HEK293 (cell line): ENCODE results near the gene AK8.

Experiments used
- GLI2 ChIP-seq: fragments of 450-650 bp; formaldehyde crosslinking; IDR thresholded peaks from 2 replicates; pipeline ENCODE4; 2017; ENCODE audit warnings: missing biosample characterization, missing genetic modification characterization, low read depth, borderline replicate concordance
- GLIS2 ChIP-seq: fragments of 450-650 bp; formaldehyde crosslinking; IDR thresholded peaks from 2 replicates; pipeline ENCODE4 v1.5.1; 2016; ENCODE audit warnings: missing biosample characterization, missing genetic modification characterization
- MZF1 ChIP-seq: fragments of 450-650 bp; formaldehyde crosslinking; IDR thresholded peaks from 2 replicates; pipeline ENCODE4 v1.5.1; 2017; ENCODE audit warnings: missing biosample characterization, missing genetic modification characterization, borderline replicate concordance
- OSR2 ChIP-seq: fragments of 450-650 bp; formaldehyde crosslinking; IDR thresholded peaks from 2 replicates; pipeline ENCODE4 v1.5.1; 2016; ENCODE audit warnings: missing biosample characterization, missing genetic modification characterization
- SP7 ChIP-seq: fragments of 450-650 bp; formaldehyde crosslinking; IDR thresholded peaks from 2 replicates; pipeline ENCODE4 v1.5.1; 2016; ENCODE audit warnings: missing biosample characterization, missing genetic modification characterization
- ZBTB20 ChIP-seq: fragments of 450-650 bp; formaldehyde crosslinking; IDR thresholded peaks from 2 replicates; pipeline ENCODE4 v1.5.1; 2016; ENCODE audit warnings: missing biosample characterization, missing genetic modification characterization
- ZBTB48 ChIP-seq: fragments of 450-650 bp; formaldehyde crosslinking; IDR thresholded peaks from 2 replicates; pipeline ENCODE4 v1.5.1; 2016; ENCODE audit warnings: missing biosample characterization, missing genetic modification characterization
- ZBTB8A ChIP-seq: fragments of 450-650 bp; formaldehyde crosslinking; IDR thresholded peaks from 2 replicates; pipeline ENCODE4 v1.5.1; 2016; ENCODE audit warnings: missing biosample characterization, missing genetic modification characterization
- ZEB2 ChIP-seq: fragments of 450-650 bp; formaldehyde crosslinking; IDR thresholded peaks from 2 replicates; pipeline ENCODE4 v1.5.1; 2016; ENCODE audit warnings: missing biosample characterization, missing genetic modification characterization
- ZFHX2 ChIP-seq: fragments of 450-650 bp; formaldehyde crosslinking; conservative IDR thresholded peaks from 2 replicates; pipeline ENCODE4 v1.5.1; 2016; ENCODE audit warnings: missing biosample characterization, missing genetic modification characterization
- ZNF175 ChIP-seq: fragments of 450-650 bp; formaldehyde crosslinking; IDR thresholded peaks from 2 replicates; pipeline ENCODE4 v1.5.1; 2016; ENCODE audit warnings: missing biosample characterization, missing genetic modification characterization
- ZNF248 ChIP-seq: fragments of 450-650 bp; formaldehyde crosslinking; IDR thresholded peaks from 2 replicates; pipeline ENCODE4 v1.5.1; 2017; ENCODE audit warnings: missing biosample characterization, missing genetic modification characterization
- ZNF341 ChIP-seq: fragments of 450-650 bp; formaldehyde crosslinking; IDR thresholded peaks from 2 replicates; pipeline ENCODE4; 2016; ENCODE audit warnings: low read depth, missing biosample characterization, missing genetic modification characterization
- ZNF548 ChIP-seq: fragments of 450-650 bp; formaldehyde crosslinking; IDR thresholded peaks from 2 replicates; pipeline ENCODE4 v1.5.1; 2016; ENCODE audit warnings: missing biosample characterization, missing genetic modification characterization
- ZNF560 ChIP-seq: fragments of 450-650 bp; formaldehyde crosslinking; IDR thresholded peaks from 2 replicates; pipeline ENCODE4 v1.5.1; 2017; ENCODE audit warnings: missing biosample characterization, missing genetic modification characterization, borderline replicate concordance
- ZNF623 ChIP-seq: fragments of 450-650 bp; formaldehyde crosslinking; IDR thresholded peaks from 2 replicates; pipeline ENCODE4 v1.5.1; 2016; ENCODE audit warnings: missing biosample characterization, missing genetic modification characterization
- ZNF629 ChIP-seq: fragments of 450-650 bp; formaldehyde crosslinking; IDR thresholded peaks from 2 replicates; pipeline ENCODE4 v1.5.1; 2017; ENCODE audit warnings: missing biosample characterization, missing genetic modification characterization
- ZNF660 ChIP-seq: fragments of 450-650 bp; IDR thresholded peaks from 2 replicates; pipeline ENCODE4 v1.5.1; 2018; ENCODE audit warnings: missing biosample characterization, mild to moderate bottlenecking, missing genetic modification characterization
- ZNF776 ChIP-seq: fragments of 450-650 bp; formaldehyde crosslinking; IDR thresholded peaks from 2 replicates; pipeline ENCODE4 v1.5.0; 2017; ENCODE audit warnings: missing biosample characterization, missing genetic modification characterization, borderline replicate concordance
- ZNF785 ChIP-seq: fragments of 450-650 bp; formaldehyde crosslinking; IDR thresholded peaks from 2 replicates; pipeline ENCODE4 v1.5.1; 2016; ENCODE audit warnings: missing biosample characterization, missing genetic modification characterization
- ZSCAN23 ChIP-seq: fragments of 450-650 bp; formaldehyde crosslinking; IDR thresholded peaks from 2 replicates; pipeline ENCODE4 v1.5.1; 2016; ENCODE audit warnings: missing biosample characterization, missing genetic modification characterization
- ZSCAN30 ChIP-seq: fragments of 450-650 bp; IDR thresholded peaks from 2 replicates; pipeline ENCODE4 v1.5.1; 2018; ENCODE audit warnings: missing biosample characterization, mild to moderate bottlenecking, missing genetic modification characterization, moderate library complexity
- ZXDB ChIP-seq: fragments of 450-650 bp; formaldehyde crosslinking; IDR thresholded peaks from 2 replicates; pipeline ENCODE4 v1.5.1; 2016; ENCODE audit warnings: missing biosample characterization, missing genetic modification characterization
- TF ChIP-seq, protein P1 (sequence below): fragments of 450-650 bp; formaldehyde crosslinking; optimal IDR thresholded peaks from 2 replicates; pipeline ENCODE3; 2016; ENCODE audit warnings: missing biosample characterization, mild to moderate bottlenecking, missing genetic modification characterization
- TF ChIP-seq, protein P2 (sequence below): fragments of 450-650 bp; formaldehyde crosslinking; IDR thresholded peaks from 2 replicates; pipeline ENCODE4 v1.5.1; 2016; ENCODE audit warnings: missing biosample characterization, missing genetic modification characterization
- TF ChIP-seq, protein P3 (sequence below): fragments of 450-650 bp; formaldehyde crosslinking; IDR thresholded peaks from 2 replicates; pipeline ENCODE4 v1.5.0; 2017; ENCODE audit warnings: missing biosample characterization, missing genetic modification characterization, borderline replicate concordance
- TF ChIP-seq, protein P4 (sequence below): fragments of 450-650 bp; formaldehyde crosslinking; IDR thresholded peaks from 2 replicates; pipeline ENCODE4 v1.5.1; 2016; ENCODE audit warnings: missing biosample characterization, missing genetic modification characterization, borderline replicate concordance
- TF ChIP-seq, protein P5 (sequence below): fragments of 450-650 bp; formaldehyde crosslinking; IDR thresholded peaks from 2 replicates; pipeline ENCODE4 v1.5.1; 2016; ENCODE audit warnings: missing biosample characterization, missing genetic modification characterization

Gene AK8

DNA sequence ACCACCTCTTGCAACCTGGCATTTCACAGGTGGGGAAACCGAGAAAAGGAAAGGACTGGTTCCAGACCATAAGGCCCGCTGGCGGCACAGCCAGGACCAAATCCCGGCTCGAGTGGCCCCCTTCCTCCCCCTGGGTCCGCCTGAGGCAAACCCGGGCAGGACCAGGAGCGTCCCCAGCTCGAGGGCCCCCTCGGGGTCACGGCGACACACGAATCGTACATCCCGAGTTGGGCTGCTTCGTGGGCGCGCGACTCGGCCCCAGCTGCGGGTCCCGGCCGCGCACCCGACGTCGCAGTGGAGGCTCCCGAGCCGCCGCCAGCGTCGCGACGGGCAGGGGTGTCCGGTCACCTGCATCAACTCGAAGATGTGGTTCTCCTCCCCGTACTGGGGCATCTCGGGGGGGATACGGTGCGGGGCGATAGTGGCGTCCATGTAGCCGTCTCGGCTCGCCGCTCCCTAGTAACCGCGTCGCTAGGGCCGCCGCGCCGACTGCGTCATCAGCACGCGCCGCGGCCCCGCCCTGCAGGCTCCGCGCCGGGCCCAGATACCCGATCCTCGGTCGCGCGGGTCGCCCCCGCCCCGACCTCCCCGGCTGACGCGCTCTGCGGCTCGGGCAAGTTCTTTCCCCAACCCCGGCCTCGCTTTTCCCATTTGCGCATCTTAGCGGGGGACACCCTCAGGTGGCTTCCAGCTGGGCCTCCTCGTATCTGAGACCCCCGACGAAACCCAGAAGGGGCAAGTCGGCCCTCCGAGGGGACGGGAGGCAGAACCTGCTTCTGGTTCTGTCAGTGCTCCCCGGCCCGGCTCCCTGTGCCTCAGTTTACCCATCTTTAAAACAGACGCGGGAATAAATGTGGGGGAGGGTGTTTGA lies at the start of gene AK8 (continued):
- TF ChIP-seq ZNF660 (tag by site-specific recombination), result peak; percentile 80
- no peak for TF ChIP-seq MZF1 (tag by site-specific recombination)
- no peak for TF ChIP-seq ZNF548 (tag by site-specific recombination)
- TF ChIP-seq SP7, result peak; percentile 56
- TF ChIP-seq ZNF175 (tag by site-specific recombination), result no peak
- TF ChIP-seq ZXDB (tag by site-specific recombination), result peak; percentile 67
- TF ChIP-seq ZNF248 (tag by site-specific recombination), result no peak
- TF ChIP-seq ZNF560 (tag by site-specific recombination), result no peak
- peak; percentile 57 for TF ChIP-seq ZFHX2
- 0 out of 2 replicates have a peak, but pooled peaks have one; percentile 7 for TF ChIP-seq OSR2 (tag by site-specific recombination)
- TF ChIP-seq ZBTB20 (tag by site-specific recombination), result peak; percentile 49; the same call in 1 of the 2 replicates
- TF ChIP-seq GLIS2 (tag by site-specific recombination), result peak; percentile 76
- TF ChIP-seq ZNF341 (tag by site-specific recombination), result no peak
- 0 out of 2 replicates have a peak, but pooled peaks have one; percentile 36 for TF ChIP-seq ZNF785 (tag by site-specific recombination)
- no peak for TF ChIP-seq GLI2
- TF ChIP-seq, protein P1, sequence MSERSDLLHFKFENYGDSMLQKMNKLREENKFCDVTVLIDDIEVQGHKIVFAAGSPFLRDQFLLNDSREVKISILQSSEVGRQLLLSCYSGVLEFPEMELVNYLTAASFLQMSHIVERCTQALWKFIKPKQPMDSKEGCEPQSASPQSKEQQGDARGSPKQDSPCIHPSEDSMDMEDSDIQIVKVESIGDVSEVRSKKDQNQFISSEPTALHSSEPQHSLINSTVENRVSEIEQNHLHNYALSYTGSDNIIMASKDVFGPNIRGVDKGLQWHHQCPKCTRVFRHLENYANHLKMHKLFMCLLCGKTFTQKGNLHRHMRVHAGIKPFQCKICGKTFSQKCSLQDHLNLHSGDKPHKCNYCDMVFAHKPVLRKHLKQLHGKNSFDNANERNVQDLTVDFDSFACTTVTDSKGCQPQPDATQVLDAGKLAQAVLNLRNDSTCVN, result peak; percentile 95
- peak; percentile 31; the same call in 1 of the 2 replicates for TF ChIP-seq ZBTB48
- peak; percentile 52; the same call in 1 of the 2 replicates for TF ChIP-seq ZEB2 (tag by site-specific recombination)
- peak; percentile 37 for TF ChIP-seq ZBTB8A (tag by site-specific recombination)
- TF ChIP-seq, protein P2, sequence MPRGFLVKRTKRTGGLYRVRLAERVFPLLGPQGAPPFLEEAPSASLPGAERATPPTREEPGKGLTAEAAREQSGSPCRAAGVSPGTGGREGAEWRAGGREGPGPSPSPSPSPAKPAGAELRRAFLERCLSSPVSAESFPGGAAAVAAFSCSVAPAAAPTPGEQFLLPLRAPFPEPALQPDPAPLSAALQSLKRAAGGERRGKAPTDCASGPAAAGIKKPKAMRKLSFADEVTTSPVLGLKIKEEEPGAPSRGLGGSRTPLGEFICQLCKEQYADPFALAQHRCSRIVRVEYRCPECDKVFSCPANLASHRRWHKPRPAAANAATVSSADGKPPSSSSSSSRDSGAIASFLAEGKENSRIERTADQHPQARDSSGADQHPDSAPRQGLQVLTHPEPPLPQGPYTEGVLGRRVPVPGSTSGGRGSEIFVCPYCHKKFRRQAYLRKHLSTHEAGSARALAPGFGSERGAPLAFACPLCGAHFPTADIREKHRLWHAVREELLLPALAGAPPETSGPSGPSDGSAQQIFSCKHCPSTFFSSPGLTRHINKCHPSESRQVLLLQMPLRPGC (tag by site-specific recombination), result 0 out of 2 replicates have a peak, but pooled peaks have one; percentile 40
- TF ChIP-seq, protein P3, sequence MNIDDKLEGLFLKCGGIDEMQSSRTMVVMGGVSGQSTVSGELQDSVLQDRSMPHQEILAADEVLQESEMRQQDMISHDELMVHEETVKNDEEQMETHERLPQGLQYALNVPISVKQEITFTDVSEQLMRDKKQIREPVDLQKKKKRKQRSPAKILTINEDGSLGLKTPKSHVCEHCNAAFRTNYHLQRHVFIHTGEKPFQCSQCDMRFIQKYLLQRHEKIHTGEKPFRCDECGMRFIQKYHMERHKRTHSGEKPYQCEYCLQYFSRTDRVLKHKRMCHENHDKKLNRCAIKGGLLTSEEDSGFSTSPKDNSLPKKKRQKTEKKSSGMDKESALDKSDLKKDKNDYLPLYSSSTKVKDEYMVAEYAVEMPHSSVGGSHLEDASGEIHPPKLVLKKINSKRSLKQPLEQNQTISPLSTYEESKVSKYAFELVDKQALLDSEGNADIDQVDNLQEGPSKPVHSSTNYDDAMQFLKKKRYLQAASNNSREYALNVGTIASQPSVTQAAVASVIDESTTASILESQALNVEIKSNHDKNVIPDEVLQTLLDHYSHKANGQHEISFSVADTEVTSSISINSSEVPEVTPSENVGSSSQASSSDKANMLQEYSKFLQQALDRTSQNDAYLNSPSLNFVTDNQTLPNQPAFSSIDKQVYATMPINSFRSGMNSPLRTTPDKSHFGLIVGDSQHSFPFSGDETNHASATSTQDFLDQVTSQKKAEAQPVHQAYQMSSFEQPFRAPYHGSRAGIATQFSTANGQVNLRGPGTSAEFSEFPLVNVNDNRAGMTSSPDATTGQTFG (tag by site-specific recombination), result no peak
- TF ChIP-seq ZNF629 (tag by site-specific recombination), result peak; percentile 50
- TF ChIP-seq, protein P4, sequence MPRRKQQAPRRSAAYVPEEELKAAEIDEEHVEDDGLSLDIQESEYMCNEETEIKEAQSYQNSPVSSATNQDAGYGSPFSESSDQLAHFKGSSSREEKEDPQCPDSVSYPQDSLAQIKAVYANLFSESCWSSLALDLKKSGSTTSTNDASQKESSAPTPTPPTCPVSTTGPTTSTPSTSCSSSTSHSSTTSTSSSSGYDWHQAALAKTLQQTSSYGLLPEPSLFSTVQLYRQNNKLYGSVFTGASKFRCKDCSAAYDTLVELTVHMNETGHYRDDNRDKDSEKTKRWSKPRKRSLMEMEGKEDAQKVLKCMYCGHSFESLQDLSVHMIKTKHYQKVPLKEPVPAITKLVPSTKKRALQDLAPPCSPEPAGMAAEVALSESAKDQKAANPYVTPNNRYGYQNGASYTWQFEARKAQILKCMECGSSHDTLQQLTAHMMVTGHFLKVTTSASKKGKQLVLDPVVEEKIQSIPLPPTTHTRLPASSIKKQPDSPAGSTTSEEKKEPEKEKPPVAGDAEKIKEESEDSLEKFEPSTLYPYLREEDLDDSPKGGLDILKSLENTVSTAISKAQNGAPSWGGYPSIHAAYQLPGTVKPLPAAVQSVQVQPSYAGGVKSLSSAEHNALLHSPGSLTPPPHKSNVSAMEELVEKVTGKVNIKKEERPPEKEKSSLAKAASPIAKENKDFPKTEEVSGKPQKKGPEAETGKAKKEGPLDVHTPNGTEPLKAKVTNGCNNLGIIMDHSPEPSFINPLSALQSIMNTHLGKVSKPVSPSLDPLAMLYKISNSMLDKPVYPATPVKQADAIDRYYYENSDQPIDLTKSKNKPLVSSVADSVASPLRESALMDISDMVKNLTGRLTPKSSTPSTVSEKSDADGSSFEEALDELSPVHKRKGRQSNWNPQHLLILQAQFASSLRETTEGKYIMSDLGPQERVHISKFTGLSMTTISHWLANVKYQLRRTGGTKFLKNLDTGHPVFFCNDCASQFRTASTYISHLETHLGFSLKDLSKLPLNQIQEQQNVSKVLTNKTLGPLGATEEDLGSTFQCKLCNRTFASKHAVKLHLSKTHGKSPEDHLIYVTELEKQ (tag by site-specific recombination), result 0 out of 2 replicates have a peak, but pooled peaks have one; percentile 5
- TF ChIP-seq, protein P5, sequence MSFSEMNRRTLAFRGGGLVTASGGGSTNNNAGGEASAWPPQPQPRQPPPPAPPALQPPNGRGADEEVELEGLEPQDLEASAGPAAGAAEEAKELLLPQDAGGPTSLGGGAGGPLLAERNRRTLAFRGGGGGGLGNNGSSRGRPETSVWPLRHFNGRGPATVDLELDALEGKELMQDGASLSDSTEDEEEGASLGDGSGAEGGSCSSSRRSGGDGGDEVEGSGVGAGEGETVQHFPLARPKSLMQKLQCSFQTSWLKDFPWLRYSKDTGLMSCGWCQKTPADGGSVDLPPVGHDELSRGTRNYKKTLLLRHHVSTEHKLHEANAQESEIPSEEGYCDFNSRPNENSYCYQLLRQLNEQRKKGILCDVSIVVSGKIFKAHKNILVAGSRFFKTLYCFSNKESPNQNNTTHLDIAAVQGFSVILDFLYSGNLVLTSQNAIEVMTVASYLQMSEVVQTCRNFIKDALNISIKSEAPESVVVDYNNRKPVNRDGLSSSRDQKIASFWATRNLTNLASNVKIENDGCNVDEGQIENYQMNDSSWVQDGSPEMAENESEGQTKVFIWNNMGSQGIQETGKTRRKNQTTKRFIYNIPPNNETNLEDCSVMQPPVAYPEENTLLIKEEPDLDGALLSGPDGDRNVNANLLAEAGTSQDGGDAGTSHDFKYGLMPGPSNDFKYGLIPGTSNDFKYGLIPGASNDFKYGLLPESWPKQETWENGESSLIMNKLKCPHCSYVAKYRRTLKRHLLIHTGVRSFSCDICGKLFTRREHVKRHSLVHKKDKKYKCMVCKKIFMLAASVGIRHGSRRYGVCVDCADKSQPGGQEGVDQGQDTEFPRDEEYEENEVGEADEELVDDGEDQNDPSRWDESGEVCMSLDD (tag by site-specific recombination), result 0 out of 2 replicates have a peak, but pooled peaks have one; percentile 18
- peak; percentile 82; the same call in 1 of the 2 replicates for TF ChIP-seq ZSCAN30
- TF ChIP-seq ZSCAN23 (tag by site-specific recombination), result no peak
- no peak for TF ChIP-seq ZNF776
- no peak for TF ChIP-seq ZNF623 (tag by site-specific recombination)
